Ectodermal cell (in vitro differentiated cells): ENCODE data around the gene ETV1.

Experiments used
- H3K27ac ChIP-seq: 2 replicates; pipeline ENCODE4 v1.7.0; 2013; ENCODE audit warnings: mild to moderate bottlenecking, low read depth, low read length; ENCODE audit not compliant: insufficient read depth, poor library complexity, severe bottlenecking
- H3K27me3 ChIP-seq: 2 replicates; pipeline ENCODE4 v1.7.0; 2013; ENCODE audit warnings: mild to moderate bottlenecking, low read length; ENCODE audit not compliant: insufficient read depth, control insufficient read depth, poor library complexity, severe bottlenecking
- H3K36me3 ChIP-seq: one replicate; pipeline ENCODE4 v1.7.0; 2013; ENCODE audit warnings: low read length; ENCODE audit not compliant: control insufficient read depth, insufficient read depth
- H3K4me1 ChIP-seq: one replicate; pipeline ENCODE4 v1.7.0; 2013; ENCODE audit warnings: low read length; ENCODE audit not compliant: control insufficient read depth, insufficient read depth
- H3K4me3 ChIP-seq: 2 replicates; pipeline ENCODE4 v1.7.0; 2013; ENCODE audit warnings: low read depth, low read length, control low read depth; ENCODE audit not compliant: insufficient read depth
- H3K9me3 ChIP-seq: 2 replicates; pipeline ENCODE4 v1.7.0; 2013; ENCODE audit warnings: mild to moderate bottlenecking, low read length, moderate library complexity; ENCODE audit not compliant: control insufficient read depth
- WGBS, 2 experiments: methylation state at CpG; one replicate each; pipeline ENCODE4 v1.1.7; 2013; ENCODE audit warnings: missing lambda C conversion rate in 2 of 2; 5-methylcytosine and 5-hydroxymethylcytosine counted together

ETV1 gene

GRCh38 chr7:13872709-13873108 lies 116.8 kb downstream of the ETV1 start:
- Histone ChIP-seq H3K27ac (no peak overlapping the region), H3K36me3 (no peaks in the 10 kb centered on the region), H3K4me3 (no peak overlapping the region), H3K9me3 (no peaks in the 10 kb centered on the region), H3K27me3 (no peaks in the 10 kb centered on the region), H3K4me1 (no peaks in the 10 kb centered on the region)

GRCh38 chr7:13871008-13871407 lies 118.5 kb downstream of the ETV1 start:
- Histone ChIP-seq H3K36me3 (no peaks in the 10 kb centered on the region), H3K9me3 (no peaks in the 10 kb centered on the region), H3K4me1 (no peaks in the 10 kb centered on the region), H3K27ac (no peak overlapping the region), H3K4me3 (no peak overlapping the region), H3K27me3 (no peaks in the 10 kb centered on the region)

- WGBS, 2 experiments: 92 to 95% methylated on average over 2 of the region's 2 CpGs
- Histone ChIP-seq H3K4me1 (no peaks in the 10 kb centered on the region), H3K27me3 (no peaks in the 10 kb centered on the region), H3K36me3 (no peaks in the 10 kb centered on the region), H3K4me3 (no peak overlapping the region), H3K27ac (no peak overlapping the region), H3K9me3 (no peaks in the 10 kb centered on the region)
These were observed 128.7 kb downstream of the ETV1 start for GRCh38 chr7:13860734-13861133.

- Histone ChIP-seq H3K4me1 (peaks cover 7% of the 10 kb centered on the region), H3K36me3 (no peaks in the 10 kb centered on the region), H3K9me3 (no peaks in the 10 kb centered on the region), H3K27ac (no peak overlapping the region), H3K4me3 (no peak overlapping the region), H3K27me3 (no peaks in the 10 kb centered on the region)
- 78 to 88% methylated on average over 1 of the region's 1 CpG for WGBS, 2 experiments
These were observed 133.5 kb downstream of the ETV1 start for GRCh38 chr7:13856012-13856411.

GRCh38 chr7:13852281-13852968 lies 137.0 kb downstream of the ETV1 start:
- Histone ChIP-seq H3K9me3 (no peaks in the 10 kb centered on the region), H3K4me1 (peaks cover 7% of the 10 kb centered on the region), H3K27ac (no peak overlapping the region), H3K36me3 (no peaks in the 10 kb centered on the region), H3K4me3 (no peak overlapping the region), H3K27me3 (no peaks in the 10 kb centered on the region)
- WGBS, 2 experiments: 95 to 98% methylated on average over 7 to 8 of the region's 8 CpGs

- Histone ChIP-seq H3K27me3 (no peaks in the 10 kb centered on the region), H3K27ac (no peak overlapping the region), H3K36me3 (no peaks in the 10 kb centered on the region), H3K9me3 (no peaks in the 10 kb centered on the region), H3K4me1 (peaks cover 7% of the 10 kb centered on the region), H3K4me3 (no peak overlapping the region)
- 85 to 92% methylated on average over 4 of the region's 4 CpGs for WGBS, 2 experiments
These were observed 137.7 kb downstream of the ETV1 start for GRCh38 chr7:13851736-13852135.

GRCh38 chr7:13850185-13850752 lies 139.2 kb downstream of the ETV1 start:
- Histone ChIP-seq H3K9me3 (no peaks in the 10 kb centered on the region), H3K27me3 (no peaks in the 10 kb centered on the region), H3K27ac (no peak overlapping the region), H3K36me3 (no peaks in the 10 kb centered on the region), H3K4me1 (peaks cover 7% of the 10 kb centered on the region), H3K4me3 (no peak overlapping the region)
- WGBS, 2 experiments: 81 to 84% methylated on average over 2 of the region's 2 CpGs

GRCh38 chr7:13849163-13849892 lies 140.1 kb downstream of the ETV1 start:
- WGBS, 2 experiments: 93 to 96% methylated on average over 2 of the region's 3 CpGs
- Histone ChIP-seq H3K27me3 (no peaks in the 10 kb centered on the region), H3K27ac (no peak overlapping the region), H3K4me3 (no peak overlapping the region), H3K9me3 (no peaks in the 10 kb centered on the region), H3K4me1 (peaks cover 7% of the 10 kb centered on the region), H3K36me3 (no peaks in the 10 kb centered on the region)

GRCh38 chr7:13848681-13849131 lies 140.8 kb downstream of the ETV1 start:
- 98% methylated on average over 5 of the region's 5 CpGs for WGBS, 2 experiments

GRCh38 chr7:13846386-13846785 lies 143.1 kb downstream of the ETV1 start:
- no peaks in the 10 kb centered on the region for H3K27me3 ChIP-seq
- 94 to 97% methylated on average over 4 of the region's 4 CpGs for WGBS, 2 experiments
- no peaks in the 10 kb centered on the region for H3K36me3 ChIP-seq
- H3K9me3 ChIP-seq: no peaks in the 10 kb centered on the region
- H3K4me3 ChIP-seq: no peak overlapping the region
- H3K4me1 ChIP-seq: no peaks in the 10 kb centered on the region
- H3K27ac ChIP-seq: no peak overlapping the region

More at GRCh38 chr7:13848681-13849131, 140.8 kb downstream of the ETV1 start:
- H3K36me3 ChIP-seq: no peaks in the 10 kb centered on the region
- no peak overlapping the region for H3K4me3 ChIP-seq
- H3K9me3 ChIP-seq: no peaks in the 10 kb centered on the region
- no peak overlapping the region for H3K27ac ChIP-seq
- no peaks in the 10 kb centered on the region for H3K27me3 ChIP-seq
- peaks cover 7% of the 10 kb centered on the region for H3K4me1 ChIP-seq
